Measurements from ENCODE around the gene IGF1R. TPM values are rescaled to one million over a fixed set of nuclear protein-coding genes. Genes with fewer than 3 reads are reported as not detected.

Gene IGF1R
- total RNA-seq, 2 donors from 2014 or later: 32.1 to 64.1 TPM

DNA sequence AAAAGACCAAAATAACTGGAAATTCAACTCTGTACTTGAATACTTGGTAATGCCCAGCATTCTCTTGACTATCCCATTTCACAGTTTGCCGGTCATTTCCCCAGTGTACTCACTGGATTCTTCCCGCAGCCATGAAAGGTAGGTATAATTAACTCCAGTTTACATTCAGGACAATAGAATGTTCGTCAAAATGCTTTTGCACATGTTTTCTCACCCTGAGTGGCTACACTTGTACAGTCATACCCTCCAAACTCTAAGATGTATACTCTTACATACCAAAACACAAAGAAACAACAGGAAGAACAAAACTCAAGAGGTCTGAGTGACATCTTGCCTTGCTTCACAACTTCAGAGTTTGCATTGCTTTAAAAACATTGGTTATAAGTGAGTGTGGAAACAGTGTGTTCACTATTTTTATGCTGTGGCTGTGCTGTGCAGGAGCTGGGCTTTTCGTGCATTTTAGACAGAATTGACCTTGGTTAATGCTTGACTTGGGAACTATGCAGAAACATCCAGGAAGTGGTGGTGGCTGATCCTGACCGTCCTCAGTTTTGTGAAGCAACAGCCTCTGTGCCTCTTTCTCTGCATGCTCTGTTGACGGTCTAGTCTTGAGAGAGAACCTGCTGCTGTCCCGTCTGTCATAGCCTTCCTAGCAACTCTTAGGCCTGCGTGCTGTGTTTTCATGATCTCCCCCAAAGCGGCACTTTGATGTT lies 90.5 kb downstream of the IGF1R start:
- peaks cover 0 to 46% of the 10 kb centered on the region in 2 donors for H3K4me1 ChIP-seq

GRCh38 chr15:98740295-98740694 lies 92.0 kb downstream of the IGF1R start:
- Histone ChIP-seq H3K27me3 (no peaks in the 10 kb centered on the region), H3K4me1 (peaks cover 0 to 43% of the 10 kb centered on the region in 2 donors), H3K4me3 (no peak overlapping the region), H3K36me3 (no peaks in the 10 kb centered on the region), H3K9me3 (no peaks in the 10 kb centered on the region), H3K27ac (no peak overlapping the region)
- DNase-seq (ENCODE audit: low spot score): no peak
- TF ChIP-seq, protein P1, sequence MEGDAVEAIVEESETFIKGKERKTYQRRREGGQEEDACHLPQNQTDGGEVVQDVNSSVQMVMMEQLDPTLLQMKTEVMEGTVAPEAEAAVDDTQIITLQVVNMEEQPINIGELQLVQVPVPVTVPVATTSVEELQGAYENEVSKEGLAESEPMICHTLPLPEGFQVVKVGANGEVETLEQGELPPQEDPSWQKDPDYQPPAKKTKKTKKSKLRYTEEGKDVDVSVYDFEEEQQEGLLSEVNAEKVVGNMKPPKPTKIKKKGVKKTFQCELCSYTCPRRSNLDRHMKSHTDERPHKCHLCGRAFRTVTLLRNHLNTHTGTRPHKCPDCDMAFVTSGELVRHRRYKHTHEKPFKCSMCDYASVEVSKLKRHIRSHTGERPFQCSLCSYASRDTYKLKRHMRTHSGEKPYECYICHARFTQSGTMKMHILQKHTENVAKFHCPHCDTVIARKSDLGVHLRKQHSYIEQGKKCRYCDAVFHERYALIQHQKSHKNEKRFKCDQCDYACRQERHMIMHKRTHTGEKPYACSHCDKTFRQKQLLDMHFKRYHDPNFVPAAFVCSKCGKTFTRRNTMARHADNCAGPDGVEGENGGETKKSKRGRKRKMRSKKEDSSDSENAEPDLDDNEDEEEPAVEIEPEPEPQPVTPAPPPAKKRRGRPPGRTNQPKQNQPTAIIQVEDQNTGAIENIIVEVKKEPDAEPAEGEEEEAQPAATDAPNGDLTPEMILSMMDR (IDR thresholded peaks at IDR 0.05): no peak

More for the DNA sequence above, 90.5 kb downstream of the IGF1R start:
- Histone ChIP-seq H3K27ac (no peak overlapping the region), H3K4me3 (no peak overlapping the region), H3K36me3 (no peaks in the 10 kb centered on the region), H3K27me3 (no peaks in the 10 kb centered on the region), H3K9me3 (no peaks in the 10 kb centered on the region)
- no peak for DNase-seq (ENCODE audit: low spot score)
- TF ChIP-seq, protein P1 (IDR thresholded peaks at IDR 0.05): no peak

DNA sequence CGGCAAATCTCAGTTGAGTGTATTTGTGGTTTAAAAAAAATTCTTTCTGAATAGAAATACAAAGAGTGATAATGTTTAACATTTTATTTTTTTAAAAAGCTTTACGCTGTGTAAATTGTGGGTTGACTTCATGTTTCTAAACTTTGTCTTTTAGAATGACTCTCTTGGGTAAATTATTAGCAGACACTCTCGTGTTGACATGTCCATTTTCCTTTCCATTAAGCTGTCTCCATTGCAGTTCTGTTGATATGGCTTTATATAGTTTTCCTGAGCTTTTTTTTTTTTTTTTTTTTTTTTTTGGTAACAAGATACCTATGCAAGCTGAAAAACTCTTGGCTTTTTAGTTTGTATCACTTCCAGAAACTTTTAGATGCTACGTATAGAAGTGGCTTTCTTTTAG lies 92.6 kb downstream of the IGF1R start:
- H3K4me3 ChIP-seq: no peak overlapping the region
- TF ChIP-seq, protein P1 (IDR thresholded peaks at IDR 0.05): no peak
- no peaks in the 10 kb centered on the region for H3K27me3 ChIP-seq
- no peak for DNase-seq (ENCODE audit: low spot score)
- peaks cover 0 to 42% of the 10 kb centered on the region in 2 donors for H3K4me1 ChIP-seq
- H3K9me3 ChIP-seq: no peaks in the 10 kb centered on the region
- H3K36me3 ChIP-seq: no peaks in the 10 kb centered on the region
- no peak overlapping the region for H3K27ac ChIP-seq

DNA sequence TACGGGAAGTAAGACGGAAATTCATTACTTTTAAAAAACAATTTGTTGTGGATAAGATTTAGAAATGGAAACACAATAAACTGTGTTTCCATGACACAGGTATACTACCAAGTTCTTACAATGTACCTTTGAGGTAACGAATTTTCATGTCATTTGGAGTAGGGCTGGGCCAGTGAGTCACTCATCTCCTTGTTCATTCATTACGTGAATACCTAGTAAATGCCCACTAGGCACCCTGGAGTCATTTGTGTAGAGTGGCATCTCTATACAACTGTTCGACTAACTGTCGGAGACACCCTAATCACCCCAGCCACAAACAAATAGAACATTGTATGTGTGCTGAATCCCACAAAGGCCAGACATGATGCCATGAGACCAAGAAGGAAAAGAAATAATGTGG lies 94.8 kb downstream of the IGF1R start:
- Histone ChIP-seq H3K27ac (no peak overlapping the region), H3K27me3 (no peaks in the 10 kb centered on the region), H3K4me1 (peaks cover 0 to 26% of the 10 kb centered on the region in 2 donors), H3K9me3 (no peaks in the 10 kb centered on the region), H3K36me3 (no peaks in the 10 kb centered on the region), H3K4me3 (no peak overlapping the region)
- TF ChIP-seq, protein P1 (IDR thresholded peaks at IDR 0.05): no peak
- DNase-seq (ENCODE audit: low spot score): no peak

DNA sequence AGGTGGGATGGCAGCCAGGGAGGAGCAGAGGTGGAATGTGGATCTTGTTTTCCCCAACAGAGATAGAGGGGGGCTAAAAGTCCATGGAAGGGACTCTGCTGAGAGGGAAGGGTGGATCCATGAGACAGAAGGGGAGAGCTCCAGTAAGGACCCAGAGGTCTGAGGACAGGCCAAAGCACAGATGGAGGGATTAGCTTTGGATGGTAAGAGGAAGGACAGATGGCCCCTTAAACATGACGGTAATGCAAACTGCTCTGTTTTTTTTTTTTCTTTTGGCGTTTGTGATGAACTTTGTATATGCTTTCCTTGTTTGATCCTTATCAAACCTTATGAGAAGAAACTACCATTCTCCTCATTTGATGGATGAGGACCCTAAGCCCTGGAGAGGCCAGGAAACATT lies 96.2 kb downstream of the IGF1R start:
- no peak for DNase-seq (ENCODE audit: low spot score)
- Histone ChIP-seq H3K4me3 (no peak overlapping the region), H3K27ac (no peak overlapping the region), H3K9me3 (no peaks in the 10 kb centered on the region), H3K4me1 (peaks cover 0 to 21% of the 10 kb centered on the region in 2 donors), H3K27me3 (no peaks in the 10 kb centered on the region), H3K36me3 (no peaks in the 10 kb centered on the region)
- TF ChIP-seq, protein P1 (IDR thresholded peaks at IDR 0.05): no peak

DNA sequence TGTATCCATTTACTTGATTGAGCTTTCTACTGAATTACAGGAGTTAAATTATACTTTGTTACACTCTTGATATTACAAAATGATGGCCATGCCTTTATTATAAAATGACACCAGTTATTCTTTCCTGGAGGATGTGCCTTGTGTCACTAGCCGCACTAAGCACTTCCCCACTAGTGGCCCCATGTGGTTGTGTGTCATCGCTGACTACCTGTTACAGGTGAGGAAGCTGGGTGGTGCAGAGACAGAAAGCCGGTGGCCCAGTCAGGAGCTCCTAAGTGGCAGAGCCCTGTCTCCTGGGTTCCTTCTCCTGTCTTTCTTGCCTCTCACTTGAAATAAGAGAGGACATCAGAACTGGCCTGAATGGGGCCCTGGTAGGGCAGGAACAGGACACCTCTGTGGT lies 96.8 kb downstream of the IGF1R start:
- Histone ChIP-seq H3K4me3 (no peak overlapping the region), H3K27ac (no peak overlapping the region), H3K4me1 (peaks cover 0 to 21% of the 10 kb centered on the region in 2 donors), H3K9me3 (no peaks in the 10 kb centered on the region), H3K36me3 (no peaks in the 10 kb centered on the region), H3K27me3 (no peaks in the 10 kb centered on the region)
- no peak for DNase-seq (ENCODE audit: low spot score)
- TF ChIP-seq, protein P1 (IDR thresholded peaks at IDR 0.05): no peak

Data from right atrium auricular region (tissue), 2 donors.